ENCODE results near the gene ADAMTS13. TPM values are rescaled to one million over a fixed set of nuclear protein-coding genes. Genes with fewer than 3 reads are reported as not detected.

ADAMTS13 gene
- total RNA-seq, 4 donors from 2014 or later = 4.4 to 13.2 (median 5.7) TPM

- no peak for DNase-seq
- Histone ChIP-seq H3K36me3 (peaks cover 0 to 22% (median 0%) of the 10 kb centered on the region in 3 donors), H3K27me3 (no peaks in the 10 kb centered on the region), H3K27ac (no peak overlapping the region), H3K4me1 (peaks cover 0 to 13% (median 0%) of the 10 kb centered on the region in 4 donors), H3K9me3 (no peaks in the 10 kb centered on the region), H3K4me3 (no peak overlapping the region)
- TF ChIP-seq POLR2A (IDR thresholded peaks at IDR 0.05) (no peak), CTCF (IDR thresholded peaks at IDR 0.05) (no peak)
Measured at GRCh38 chr9:133468374-133468773, 46.2 kb downstream of the ADAMTS13 start.

GRCh38 chr9:133468777-133469421 is 46.7 kb downstream of the ADAMTS13 start:
- no peak for TF ChIP-seq POLR2A (IDR thresholded peaks at IDR 0.05)
- TF ChIP-seq CTCF (IDR thresholded peaks at IDR 0.05) = no peak
- H3K36me3 ChIP-seq = peaks cover 0 to 17% (median 0%) of the 10 kb centered on the region in 3 donors
- H3K27ac ChIP-seq = no peak overlapping the region
- no peak overlapping the region for H3K4me3 ChIP-seq
- peaks cover 0 to 13% (median 0%) of the 10 kb centered on the region in 4 donors for H3K4me1 ChIP-seq
- no peaks in the 10 kb centered on the region for H3K27me3 ChIP-seq
- DNase-seq = no peak
- no peaks in the 10 kb centered on the region for H3K9me3 ChIP-seq

GRCh38 chr9:133470427-133470924 is 48.3 kb downstream of the ADAMTS13 start:
- H3K9me3 ChIP-seq = no peaks in the 10 kb centered on the region
- TF ChIP-seq CTCF (IDR thresholded peaks at IDR 0.05) (no peak), POLR2A (IDR thresholded peaks at IDR 0.05) (no peak)
- no peak overlapping the region for H3K4me3 ChIP-seq
- no peak for DNase-seq
- H3K4me1 ChIP-seq = peaks cover 0 to 13% (median 3%) of the 10 kb centered on the region in 4 donors
- peaks cover 0 to 16% (median 0%) of the 10 kb centered on the region in 3 donors for H3K36me3 ChIP-seq
- no peak overlapping the region for H3K27ac ChIP-seq
- H3K27me3 ChIP-seq = no peaks in the 10 kb centered on the region

GRCh38 chr9:133470988-133471387 is 48.8 kb downstream of the ADAMTS13 start:
- Histone ChIP-seq H3K4me1 (peaks cover 0 to 13% (median 3%) of the 10 kb centered on the region in 4 donors), H3K27ac (no peak overlapping the region), H3K36me3 (peaks cover 0 to 14% (median 0%) of the 10 kb centered on the region in 3 donors), H3K4me3 (no peak overlapping the region), H3K27me3 (no peaks in the 10 kb centered on the region), H3K9me3 (no peaks in the 10 kb centered on the region)
- no peak for DNase-seq
- TF ChIP-seq CTCF (IDR thresholded peaks at IDR 0.05) (no peak), POLR2A (IDR thresholded peaks at IDR 0.05) (no peak)

GRCh38 chr9:133471551-133472276 is 49.5 kb downstream of the ADAMTS13 start:
- DNase-seq = no peak
- peaks cover 0 to 6% (median 0%) of the 10 kb centered on the region in 3 donors for H3K36me3 ChIP-seq
- no peaks in the 10 kb centered on the region for H3K9me3 ChIP-seq
- H3K4me3 ChIP-seq = no peak overlapping the region
- no peaks in the 10 kb centered on the region for H3K27me3 ChIP-seq
- peaks cover 0 to 13% (median 3%) of the 10 kb centered on the region in 4 donors for H3K4me1 ChIP-seq
- TF ChIP-seq CTCF (IDR thresholded peaks at IDR 0.05) = no peak
- no peak for TF ChIP-seq POLR2A (IDR thresholded peaks at IDR 0.05)
- H3K27ac ChIP-seq = no peak overlapping the region

Measured in Peyer's patch (tissue), 4 donors.